ENCODE results near the gene TAF5L. TPM values are rescaled to one million over a fixed set of nuclear protein-coding genes. Genes with fewer than 3 reads are reported as not detected.

Gene TAF5L
- total RNA-seq, 2 donors from 2014 or later = 18.9 to 21.7 TPM

DNA sequence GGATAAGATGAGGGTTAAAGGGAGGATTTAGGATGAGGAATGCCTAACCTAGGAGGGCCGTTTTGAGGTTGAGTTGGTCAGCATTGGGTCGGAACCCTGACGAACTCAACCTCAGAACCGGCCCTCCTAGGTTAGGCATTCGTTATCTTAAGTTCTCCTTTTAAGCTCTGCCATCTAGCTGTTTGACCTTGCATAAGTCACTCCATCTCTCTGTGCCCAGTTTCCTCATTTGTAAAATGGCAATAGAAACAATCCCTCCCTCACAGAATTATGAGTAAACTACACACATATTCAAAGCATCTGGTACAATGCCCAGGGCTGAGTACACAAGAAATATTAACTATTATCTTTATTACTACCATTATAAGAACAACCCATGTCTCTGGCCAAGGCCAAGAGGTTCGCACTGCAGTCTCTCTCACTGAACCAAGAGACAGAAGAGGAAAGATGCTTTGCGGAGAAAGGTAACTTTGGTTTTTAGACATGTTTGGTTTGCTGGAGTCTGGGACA is 72.2 kb downstream of the TAF5L start:
- Mint-ChIP-seq H3K27ac (no peak overlapping the region), H3K27me3 (ENCODE audit: low read depth) (no peaks in the 10 kb centered on the region), H3K4me1 (ENCODE audit: low read depth) (peaks cover 43% of the 10 kb centered on the region), H3K4me3 (no peak overlapping the region), H3K36me3 (ENCODE audit: insufficient read depth in 2 of 2) (peaks cover 0 to 7% of the 10 kb centered on the region in 2 donors), H3K9me3 (no peaks in the 10 kb centered on the region)
- ATAC-seq (replicated peaks in 1 of 2) (no peak), DNase-seq (no peak)

DNA sequence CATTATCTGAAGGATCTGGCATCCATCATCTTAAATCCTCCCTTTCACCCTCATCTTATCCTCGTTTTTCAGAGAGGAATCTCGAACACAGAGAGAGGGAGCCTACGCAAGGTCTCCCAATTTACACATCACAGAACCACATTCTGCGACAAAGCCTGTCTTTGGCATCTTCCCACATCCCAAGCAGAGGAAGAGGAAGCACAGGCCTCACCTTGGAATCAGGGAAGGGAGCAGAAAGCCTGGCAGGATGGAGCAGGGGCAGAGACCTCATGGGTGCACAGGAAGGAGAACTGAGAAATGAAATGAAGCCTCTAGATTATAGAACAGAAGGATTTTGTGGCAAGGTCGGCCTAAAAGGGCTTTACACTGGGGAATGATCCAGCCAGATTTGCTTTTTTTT is 73.2 kb downstream of the TAF5L start:
- Mint-ChIP-seq H3K9me3 (no peaks in the 10 kb centered on the region), H3K27ac (no peak overlapping the region), H3K27me3 (ENCODE audit: low read depth) (no peaks in the 10 kb centered on the region), H3K4me1 (ENCODE audit: low read depth) (peaks cover 43% of the 10 kb centered on the region), H3K4me3 (no peak overlapping the region), H3K36me3 (ENCODE audit: insufficient read depth in 2 of 2) (peaks cover 0 to 7% of the 10 kb centered on the region in 2 donors)
- no peak for DNase-seq
- no peak for ATAC-seq (replicated peaks in 1 of 2)

DNA sequence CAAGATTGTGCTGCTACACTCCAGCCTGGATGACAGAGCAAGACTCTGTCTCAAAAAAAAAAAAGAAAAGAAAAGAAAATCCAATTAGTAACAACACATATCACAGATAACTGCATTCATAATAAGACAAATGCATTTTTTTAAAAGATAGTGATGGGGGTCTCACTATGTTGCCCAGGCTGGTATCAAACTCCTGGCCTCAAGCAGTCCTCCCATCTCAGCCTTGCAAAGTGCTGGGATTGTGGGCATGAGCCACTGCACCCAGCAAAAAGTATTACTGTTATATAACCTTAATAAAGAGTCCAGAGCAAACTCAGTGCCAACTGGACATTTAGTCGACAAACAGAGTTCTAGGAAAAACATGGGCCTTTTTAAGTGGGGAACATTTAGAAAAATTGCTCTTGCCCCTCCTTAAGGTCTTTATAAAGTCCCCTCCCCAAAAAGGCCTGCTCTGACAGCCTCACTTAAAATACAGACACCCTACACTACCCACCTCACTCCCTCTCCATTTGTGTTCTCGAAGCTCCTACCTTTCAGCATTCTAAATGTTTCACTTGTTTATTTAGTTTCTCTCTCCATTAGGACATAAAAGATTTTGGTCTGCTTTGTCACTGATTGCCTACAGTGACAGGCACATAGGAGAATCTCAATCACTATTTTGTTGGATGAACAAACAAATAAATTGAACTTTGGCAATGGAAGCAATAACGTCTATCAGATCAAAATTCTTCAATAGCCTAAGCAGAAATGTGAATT is 74.9 kb downstream of the TAF5L start:
- DNase-seq (no peak), ATAC-seq (replicated peaks in 1 of 2) (no peak)
- no peaks in the 10 kb centered on the region for H3K9me3 Mint-ChIP-seq
- H3K36me3 Mint-ChIP-seq (ENCODE audit: insufficient read depth in 2 of 2) = peaks cover 2 to 7% of the 10 kb centered on the region in 2 donors
- H3K4me1 Mint-ChIP-seq (ENCODE audit: low read depth) = peaks cover 28% of the 10 kb centered on the region
- no peaks in the 10 kb centered on the region for H3K27me3 Mint-ChIP-seq (ENCODE audit: low read depth)
- H3K27ac Mint-ChIP-seq = no peak overlapping the region
- no peak overlapping the region for H3K4me3 Mint-ChIP-seq

DNA sequence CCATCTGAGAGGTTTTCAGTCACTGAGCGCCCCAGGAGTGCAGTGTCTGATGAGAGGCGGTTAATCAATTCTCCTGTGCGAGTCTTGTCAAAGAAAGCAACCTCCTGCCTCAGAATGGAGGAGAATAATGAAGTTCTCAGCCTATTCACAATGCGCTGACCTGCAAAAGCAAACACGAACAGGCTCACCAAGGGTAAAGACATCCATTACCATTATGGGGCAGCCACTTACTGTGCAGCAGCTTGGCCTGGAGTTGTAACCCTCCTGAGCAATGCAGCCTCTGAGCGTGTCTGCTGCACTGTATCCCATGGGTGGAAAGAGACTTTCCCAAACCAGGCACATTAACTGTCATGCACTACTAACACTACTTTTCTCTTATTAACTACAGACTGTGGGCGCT is 78.4 kb downstream of the TAF5L start:
- Mint-ChIP-seq H3K9me3 (no peaks in the 10 kb centered on the region), H3K36me3 (ENCODE audit: insufficient read depth in 2 of 2) (peaks cover 3 to 24% of the 10 kb centered on the region in 2 donors), H3K4me1 (ENCODE audit: low read depth) (peaks cover 32% of the 10 kb centered on the region), H3K27ac (no peak overlapping the region), H3K27me3 (ENCODE audit: low read depth) (no peaks in the 10 kb centered on the region), H3K4me3 (no peak overlapping the region)
- ATAC-seq (replicated peaks in 1 of 2) (no peak), DNase-seq (no peak)

DNA sequence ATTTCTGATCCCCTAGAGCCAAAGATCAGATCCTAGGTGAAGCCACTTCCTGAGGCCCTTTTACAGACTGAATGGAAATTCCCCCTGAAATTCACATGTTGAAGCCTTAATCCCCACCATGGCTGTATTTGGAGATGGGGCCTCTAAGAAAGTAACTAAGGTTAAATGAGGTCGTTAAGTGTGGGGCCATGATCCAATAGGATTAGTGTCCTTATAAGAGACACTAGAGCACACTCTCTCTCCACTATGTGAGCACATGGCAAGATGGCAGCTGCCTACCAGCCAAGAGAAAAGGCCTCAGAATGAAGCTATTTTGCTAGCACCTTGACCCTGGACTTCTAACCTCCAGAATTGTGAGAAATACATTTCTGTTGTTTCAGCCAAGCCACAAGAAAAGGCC is 81.3 kb downstream of the TAF5L start:
- DNase-seq = no peak
- Mint-ChIP-seq H3K36me3 (ENCODE audit: insufficient read depth in 2 of 2) (peaks cover 8 to 28% of the 10 kb centered on the region in 2 donors), H3K4me1 (ENCODE audit: low read depth) (peaks cover 36% of the 10 kb centered on the region), H3K4me3 (no peak overlapping the region), H3K27ac (no peak overlapping the region), H3K9me3 (no peaks in the 10 kb centered on the region), H3K27me3 (ENCODE audit: low read depth) (no peaks in the 10 kb centered on the region)
- no peak for ATAC-seq (replicated peaks in 1 of 2)

Other genes with a start within 250 kb of the TAF5L start
- not detected for gene ACTA1, start 192.0 kb downstream of the TAF5L start, total RNA-seq
- gene NUP133, start 117.8 kb downstream of the TAF5L start, total RNA-seq = 10 to 100 TPM; 42.8 to 53.4 TPM
- gene ABCB10, start 67.4 kb downstream of the TAF5L start, total RNA-seq = 10 to 100 TPM; 25.7 to 32.0 TPM
- 10 to 100 TPM; 11.6 to 12.3 TPM for gene URB2, start 125 bp upstream of the TAF5L start, total RNA-seq

All from activated T-cell treated with anti-CD3 and anti-CD28 coated beads, Interleukin-2, amount 50 U/mL, for 72 hours (primary cell).